Gastroesophageal sphincter (tissue), 4 donors: Measurements from ENCODE around the gene TMTC2. TPM values are rescaled to one million over a fixed set of nuclear protein-coding genes. Genes with fewer than 3 reads are reported as not detected.

Experiments
- ATAC-seq: fragments of 150-250 bp; one replicate; pipeline ENCODE4 v1.9.1; 2016; ENCODE audit warnings: mild to moderate bottlenecking, moderate library complexity
- H3K27ac ChIP-seq, 4 donors: fragments of 200-600 bp; sonication (generic) in 3 of 4; 1 replicate in 3 of 4; 2 replicates in 1 of 4; pipeline ENCODE4 v1.5.1; 2016 to 2019
- H3K27me3 ChIP-seq: fragments of 200-600 bp; sonication (generic); one replicate; pipeline ENCODE4 v1.5.1; 2019
- H3K36me3 ChIP-seq, 2 donors: fragments of 200-600 bp; sonication (generic); one replicate each; pipeline ENCODE4 v1.5.1; 2019; ENCODE audit warnings: control low read depth in 1 of 2
- H3K4me1 ChIP-seq, 3 donors: fragments of 200-600 bp; sonication (generic); 1 replicate in 2 of 3; 2 replicates in 1 of 3; pipeline ENCODE4 v1.5.1; 2016 to 2019; ENCODE audit warnings: control low read depth in 2 of 3
- H3K4me3 ChIP-seq, 2 donors: fragments of 200-600 bp; sonication (generic); one replicate each; pipeline ENCODE4 v1.5.1; 2019; ENCODE audit warnings: mild to moderate bottlenecking in 1 of 2, moderate library complexity in 1 of 2
- H3K9me3 ChIP-seq, 3 donors: fragments of 200-600 bp; sonication (generic); one replicate each; pipeline ENCODE4 v1.5.1; 2017 to 2019; ENCODE audit warnings: control low read depth in 2 of 3
- CTCF ChIP-seq, 4 experiments: fragments of 200-600 bp in 2 of 4; fragments of 450-650 bp in 2 of 4; sonication (generic) in 1 of 4; IDR thresholded peaks; one replicate each; pipeline ENCODE4 v1.5.1; 2017 to 2019; ENCODE audit warnings: antibody characterized with exemption in 4 of 4, mild to moderate bottlenecking in 2 of 4, moderate library complexity in 2 of 4
- EP300 ChIP-seq: sonication (generic); formaldehyde crosslinking; IDR thresholded peaks from one replicate; pipeline ENCODE4 v1.6.1; 2017; ENCODE audit warnings: antibody characterized with exemption, mild to moderate bottlenecking
- POLR2A ChIP-seq, 2 donors: fragments of 450-650 bp; IDR thresholded peaks; one replicate each; pipeline ENCODE4 v1.6.1; 2017; ENCODE audit warnings: antibody characterized with exemption in 2 of 2, mild to moderate bottlenecking in 2 of 2, moderate library complexity in 1 of 2
- POLR2AphosphoS5 ChIP-seq: sonication (generic); formaldehyde crosslinking; IDR thresholded peaks from one replicate; pipeline ENCODE4 v1.6.1; 2017; ENCODE audit warnings: antibody characterized with exemption
- WGBS, 2 donors: methylation state at CpG; one replicate each; pipeline ENCODE4 v1.1.5; 2018; ENCODE audit warnings: low coverage in 1 of 2; 5-methylcytosine and 5-hydroxymethylcytosine counted together
- total RNA-seq, 4 donors: library from RNA; depleted of rRNA; stranded (reverse); fragments of >200 nt; gene quantifications; one replicate each; pipeline ENCODE4 v1.1.0, GENCODE V29; 2016

Gene TMTC2
- total RNA-seq, 4 donors from 2014 or later, result 7.4 to 21.8 (median 16.0) TPM

- TF ChIP-seq CTCF (IDR thresholded peaks at IDR 0.05), result no peak
- no peak for TF ChIP-seq POLR2A (IDR thresholded peaks at IDR 0.05)
- TF ChIP-seq POLR2AphosphoS5, result no peak
- no peak for TF ChIP-seq EP300
- ATAC-seq, result no peak
- WGBS, 2 donors, result 1 to 4% methylated on average over 12 of the region's 12 CpGs
- peak overlapping the region in 3 of 4 donors; percentile 89 to 92 (median 91) for H3K27ac ChIP-seq
- no peaks in the 10 kb centered on the region for H3K9me3 ChIP-seq
- H3K36me3 ChIP-seq, result peaks cover 0 to 2% of the 10 kb centered on the region in 2 donors
- peaks cover 0 to 26% (median 0%) of the 10 kb centered on the region in 3 donors for H3K4me1 ChIP-seq
- no peaks in the 10 kb centered on the region for H3K27me3 ChIP-seq
- peak overlapping the region; percentile 77 to 90 for H3K4me3 ChIP-seq
Observed at GRCh38 chr12:82688035-82688501, 1.4 kb downstream of the TMTC2 start.

- Histone ChIP-seq H3K27ac (peak overlapping the region in 2 of 4 donors; percentile 89 to 92), H3K4me3 (peak overlapping the region; percentile 77 to 90)
Observed at GRCh38 chr12:82688596-82688995, 1.9 kb downstream of the TMTC2 start.

GRCh38 chr12:82690006-82690405 is 3.3 kb downstream of the TMTC2 start:
- Histone ChIP-seq H3K4me3 (no peak overlapping the region), H3K4me1 (peaks cover 0 to 26% (median 0%) of the 10 kb centered on the region in 3 donors), H3K9me3 (no peaks in the 10 kb centered on the region), H3K27ac (no peak overlapping the region), H3K27me3 (no peaks in the 10 kb centered on the region), H3K36me3 (peaks cover 0 to 6% of the 10 kb centered on the region in 2 donors)
- ATAC-seq, result no peak
- 50 to 70% methylated on average over 1 of the region's 1 CpG for WGBS, 2 donors
- no peak for TF ChIP-seq POLR2A (IDR thresholded peaks at IDR 0.05)
- TF ChIP-seq POLR2AphosphoS5, result no peak
- TF ChIP-seq CTCF (IDR thresholded peaks at IDR 0.05), result no peak
- TF ChIP-seq EP300, result no peak

More at GRCh38 chr12:82688596-82688995, 1.9 kb downstream of the TMTC2 start:
- TF ChIP-seq POLR2AphosphoS5 (no peak), POLR2A (IDR thresholded peaks at IDR 0.05) (no peak), CTCF (IDR thresholded peaks at IDR 0.05) (no peak), EP300 (no peak)
- no peaks in the 10 kb centered on the region for H3K9me3 ChIP-seq
- H3K4me1 ChIP-seq, result peaks cover 0 to 26% (median 0%) of the 10 kb centered on the region in 3 donors
- 40 to 42% methylated on average over 7 of the region's 7 CpGs for WGBS, 2 donors
- ATAC-seq, result no peak
- no peaks in the 10 kb centered on the region for H3K27me3 ChIP-seq
- peaks cover 0 to 6% of the 10 kb centered on the region in 2 donors for H3K36me3 ChIP-seq

- Histone ChIP-seq H3K4me3 (no peak overlapping the region), H3K27me3 (no peaks in the 10 kb centered on the region), H3K27ac (no peak overlapping the region), H3K9me3 (no peaks in the 10 kb centered on the region), H3K4me1 (peaks cover 0 to 21% (median 0%) of the 10 kb centered on the region in 3 donors), H3K36me3 (peaks cover 0 to 6% of the 10 kb centered on the region in 2 donors)
- 85 to 100% methylated on average over 1 of the region's 1 CpG for WGBS, 2 donors
- ATAC-seq, result no peak
- TF ChIP-seq EP300, result no peak
- no peak for TF ChIP-seq POLR2AphosphoS5
- no peak for TF ChIP-seq CTCF (IDR thresholded peaks at IDR 0.05)
- TF ChIP-seq POLR2A (IDR thresholded peaks at IDR 0.05), result no peak
Observed at GRCh38 chr12:82691513-82691912, 4.8 kb downstream of the TMTC2 start.

- Histone ChIP-seq H3K27ac (no peak overlapping the region), H3K9me3 (no peaks in the 10 kb centered on the region), H3K4me1 (peaks cover 0 to 6% (median 0%) of the 10 kb centered on the region in 3 donors), H3K4me3 (no peak overlapping the region), H3K27me3 (no peaks in the 10 kb centered on the region), H3K36me3 (peaks cover 0 to 6% of the 10 kb centered on the region in 2 donors)
- WGBS, 2 donors, result 93 to 95% methylated on average over 3 of the region's 3 CpGs
- ATAC-seq, result no peak
- TF ChIP-seq EP300 (no peak), POLR2AphosphoS5 (no peak), POLR2A (IDR thresholded peaks at IDR 0.05) (no peak), CTCF (IDR thresholded peaks at IDR 0.05) (no peak)
Observed at GRCh38 chr12:82694276-82694675, 7.6 kb downstream of the TMTC2 start.
